Left ventricle myocardium inferior (tissue), 1 donor: ENCODE data around the gene CPNE4. TPM values are rescaled to one million over a fixed set of nuclear protein-coding genes. Genes with fewer than 3 reads are reported as not detected.
"Not testable (repeated sequence)": the region's sequence is repeated elsewhere in the genome, so short reads cannot be mapped to it uniquely, and the experiment has no call there.

Experiments used
- DNase-seq: peaks from one replicate; pipeline ENCODE4 v3.0.0-alpha.2; 2020
- H3K27ac ChIP-seq: fragments of 200-600 bp; replicated peaks from 2 replicates; pipeline ENCODE4 v1.8.0; 2021
- H3K27me3 ChIP-seq: fragments of 200-600 bp; 2 replicates; pipeline ENCODE4 v1.8.0; 2021; ENCODE audit warnings: low read depth
- H3K36me3 ChIP-seq: fragments of 200-600 bp; 2 replicates; pipeline ENCODE4 v1.8.0; 2021
- H3K4me1 ChIP-seq: fragments of 200-600 bp; 2 replicates; pipeline ENCODE4 v1.8.0; 2021
- H3K4me3 ChIP-seq: fragments of 200-600 bp; 2 replicates; pipeline ENCODE4 v1.8.0; 2021; ENCODE audit warnings: mild to moderate bottlenecking, moderate library complexity
- H3K9me3 ChIP-seq: fragments of 200-600 bp; replicated peaks from 2 replicates; pipeline ENCODE4 v1.8.0; 2021
- CTCF ChIP-seq: fragments of 200-600 bp; IDR thresholded peaks from 2 replicates; pipeline ENCODE4 v1.8.0; 2021; ENCODE audit warnings: antibody characterized with exemption, mild to moderate bottlenecking, borderline replicate concordance
- intact Hi-C: fragments of 100-400 bp; cut with micrococcal nuclease; formaldehyde crosslinking; loops from one replicate; pipeline ENCODE4 v1.11.0; 2022
- total RNA-seq: library from RNA; stranded (reverse); fragmentation: NEBNext Ultra II Directional; extraction: Animal tissue kit (Norgen Biotek cat#: 25700); gene quantifications from one replicate; pipeline ENCODE4 v1.2.1, GENCODE V29; 2021
- donor health status: DM: no; HTN: yes; CAD: no; lungs with severe emphysema.

The CPNE4 gene
- total RNA-seq, 1 donor from 2014 or later: 17.9 TPM

GRCh38 chr3:131502530-131503319 lies 532.1 kb downstream of the CPNE4 start, which contains the start of gene MRPL3:
MRPL3 (minus strand) TSS chr3:131502971; CDS start chr3:131502821, 150 bp downstream.
- Histone ChIP-seq H3K4me1 (peaks cover 25% of the 10 kb centered on the region), H3K9me3 (no peaks in the 10 kb centered on the region), H3K27me3 (no peaks in the 10 kb centered on the region), H3K4me3 (peak within 1 kb of the TSS; percentile 90), H3K27ac (peak within 1 kb of the TSS; percentile 84), H3K36me3 (peaks cover 27% of the 10 kb centered on the region)
- intact Hi-C loops: no loop called here
- TF ChIP-seq CTCF: no peak
- DNase-seq: peak; percentile 86

- Histone ChIP-seq H3K9me3 (no peaks in the 10 kb centered on the region), H3K4me1 (peaks cover 25% of the 10 kb centered on the region), H3K27ac (peak overlapping the region; percentile 84), H3K27me3 (no peaks in the 10 kb centered on the region), H3K4me3 (peak overlapping the region; percentile 90), H3K36me3 (peaks cover 35% of the 10 kb centered on the region)
- intact Hi-C loops: no loop called here
- TF ChIP-seq CTCF: no peak
- no peak for DNase-seq
These were observed 532.9 kb downstream of the CPNE4 start for GRCh38 chr3:131501949-131502348.

GRCh38 chr3:131494706-131495105 lies 540.1 kb downstream of the CPNE4 start:
- TF ChIP-seq CTCF: no peak
- H3K4me1 ChIP-seq: no peaks in the 10 kb centered on the region
- H3K27ac ChIP-seq: no peak overlapping the region
- no peaks in the 10 kb centered on the region for H3K9me3 ChIP-seq
- H3K4me3 ChIP-seq: no peak overlapping the region
- DNase-seq: no peak
- intact Hi-C loops: no loop called here
- no peaks in the 10 kb centered on the region for H3K27me3 ChIP-seq
- peaks cover 82% of the 10 kb centered on the region for H3K36me3 ChIP-seq

- DNase-seq: no peak
- H3K4me3 ChIP-seq: no peak overlapping the region
- no peak overlapping the region for H3K27ac ChIP-seq
- H3K4me1 ChIP-seq: no peaks in the 10 kb centered on the region
- H3K36me3 ChIP-seq: peaks cover 82% of the 10 kb centered on the region
- no peak for TF ChIP-seq CTCF
- no peaks in the 10 kb centered on the region for H3K9me3 ChIP-seq
- intact Hi-C loops: no loop called here
- H3K27me3 ChIP-seq: no peaks in the 10 kb centered on the region
These were observed 543.0 kb downstream of the CPNE4 start for GRCh38 chr3:131491775-131492174.

GRCh38 chr3:131491084-131491483 lies 543.7 kb downstream of the CPNE4 start:
- Histone ChIP-seq H3K27me3 (no peaks in the 10 kb centered on the region), H3K27ac (no peak overlapping the region), H3K36me3 (peaks cover 80% of the 10 kb centered on the region), H3K4me3 (no peak overlapping the region), H3K9me3 (no peaks in the 10 kb centered on the region), H3K4me1 (no peaks in the 10 kb centered on the region)
- no peak for TF ChIP-seq CTCF
- intact Hi-C loops: no loop called here
- DNase-seq: no peak

- H3K27ac ChIP-seq, DNase-seq, intact Hi-C loops, H3K4me3 ChIP-seq, H3K4me1 ChIP-seq, H3K9me3 ChIP-seq, H3K27me3 ChIP-seq: not testable (repeated sequence)
- H3K36me3 ChIP-seq: peaks cover 74% of the 10 kb centered on the region
These were observed 548.3 kb downstream of the CPNE4 start for GRCh38 chr3:131486545-131486944.
